Measurements from ENCODE around the gene ARID1B.

The ARID1B gene

GRCh38 chr6:156791320-156791850 lies 14.2 kb downstream of the ARID1B start (continued):
- TF ChIP-seq BCL11A (tag by site-specific recombination; IDR thresholded peaks at IDR 0.05; ENCODE audit: low read depth) (peak; percentile 26; the same call in 1 of the 2 replicates), ZNF132 (tag by site-specific recombination; IDR thresholded peaks at IDR 0.05; ENCODE audit: borderline replicate concordance) (no peak), BCL6B (tag by site-specific recombination; IDR thresholded peaks at IDR 0.05) (no peak), ZNF366 (tag by site-specific recombination; conservative IDR thresholded peaks at IDR 0.05) (peak; percentile 37), HIC1 (tag by site-specific recombination; IDR thresholded peaks at IDR 0.05) (no peak), ZBTB26 (tag by site-specific recombination; optimal IDR thresholded peaks at IDR 0.05) (no peak), PRDM4 (tag by site-specific recombination; IDR thresholded peaks at IDR 0.05) (no peak), ZNF350 (tag by site-specific recombination; IDR thresholded peaks at IDR 0.05) (no peak), PRDM6 (tag by site-specific recombination; IDR thresholded peaks at IDR 0.05) (peak; percentile 75), ZNF184 (tag by site-specific recombination; IDR thresholded peaks at IDR 0.05) (0 out of 2 replicates have a peak, but pooled peaks have one; percentile 39), ZNF341 (tag by site-specific recombination; IDR thresholded peaks at IDR 0.05; ENCODE audit: low read depth) (peak; percentile 81), ZFP69B (tag by site-specific recombination; IDR thresholded peaks at IDR 0.05) (no peak), ZNF2 (tag by site-specific recombination; IDR thresholded peaks at IDR 0.05) (no peak), ZNF354C (tag by site-specific recombination; IDR thresholded peaks at IDR 0.05; ENCODE audit: borderline replicate concordance, low read depth) (no peak), ZNF311 (tag by site-specific recombination; IDR thresholded peaks at IDR 0.05; ENCODE audit: borderline replicate concordance) (no peak), ZNF776 (tag by site-specific recombination; IDR thresholded peaks at IDR 0.05; ENCODE audit: borderline replicate concordance) (no peak), ZNF747 (tag by site-specific recombination; IDR thresholded peaks at IDR 0.05) (no peak), YY1 (tag by site-specific recombination; IDR thresholded peaks at IDR 0.05) (no peak), ZNF518A (tag by site-specific recombination; conservative IDR thresholded peaks at IDR 0.05; ENCODE audit: low read depth) (no peak), ZNF10 (tag by site-specific recombination; IDR thresholded peaks at IDR 0.05) (no peak), ZNF157 (tag by site-specific recombination; IDR thresholded peaks at IDR 0.05) (no peak), PRDM1 (tag by site-specific recombination; IDR thresholded peaks at IDR 0.05) (peak; percentile 78), ZNF324 (tag by site-specific recombination; IDR thresholded peaks at IDR 0.05) (no peak; the same call in 1 of the 2 replicates), ZNF654 (tag by site-specific recombination; IDR thresholded peaks at IDR 0.05; ENCODE audit: low read depth) (no peak)

Measured in HEK293 (cell line).